Measurements from ENCODE around the gene TTN.

TTN gene

DNA sequence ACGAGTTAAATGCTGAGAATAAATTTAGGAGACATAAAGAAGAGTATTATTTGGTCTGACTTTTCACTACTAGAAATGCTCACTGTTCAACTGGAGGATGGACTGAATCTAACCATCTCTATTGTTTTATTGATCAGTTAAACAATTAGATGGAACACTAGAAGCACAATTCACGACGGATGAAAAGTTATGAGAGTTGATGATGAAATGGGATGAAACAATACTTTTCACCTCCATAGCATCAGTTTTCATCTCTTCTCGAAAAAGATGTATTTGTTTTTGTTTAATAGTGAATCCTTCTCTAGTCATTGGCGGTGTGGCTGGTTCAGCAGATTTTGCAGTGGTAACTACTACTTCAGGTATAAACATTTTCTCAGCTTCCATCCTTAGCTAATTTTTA, 19.3 kb downstream of the TTN start:
- H3K27ac Mint-ChIP-seq: no peak overlapping the region
- peaks cover 5% of the 10 kb centered on the region for H3K36me3 Mint-ChIP-seq (ENCODE audit: low read depth)
- H3K4me3 Mint-ChIP-seq: no peak overlapping the region
- no peaks in the 10 kb centered on the region for H3K4me1 Mint-ChIP-seq (ENCODE audit: low read depth)
- no peaks in the 10 kb centered on the region for H3K9me3 Mint-ChIP-seq
- no peaks in the 10 kb centered on the region for H3K27me3 Mint-ChIP-seq

DNA sequence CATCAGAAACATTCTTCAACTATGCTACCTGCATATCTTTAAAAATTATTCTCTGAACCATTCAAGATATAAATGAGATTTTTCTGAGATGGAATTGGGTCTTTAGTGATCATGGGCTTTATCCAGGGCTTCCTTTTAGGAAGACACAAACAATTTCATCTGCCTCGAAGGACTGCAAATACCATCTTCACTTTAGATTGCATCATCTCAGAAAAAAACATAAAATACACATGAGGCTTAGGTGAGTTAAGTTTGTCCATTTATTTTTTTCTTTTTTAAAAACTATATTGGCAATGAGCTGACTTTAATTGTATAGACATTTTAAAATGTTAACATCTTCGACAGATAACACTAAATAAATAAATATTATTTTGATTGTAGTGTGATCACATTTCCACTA, 20.1 kb downstream of the TTN start:
- no peaks in the 10 kb centered on the region for H3K4me1 Mint-ChIP-seq (ENCODE audit: low read depth)
- no peaks in the 10 kb centered on the region for H3K9me3 Mint-ChIP-seq

DNA sequence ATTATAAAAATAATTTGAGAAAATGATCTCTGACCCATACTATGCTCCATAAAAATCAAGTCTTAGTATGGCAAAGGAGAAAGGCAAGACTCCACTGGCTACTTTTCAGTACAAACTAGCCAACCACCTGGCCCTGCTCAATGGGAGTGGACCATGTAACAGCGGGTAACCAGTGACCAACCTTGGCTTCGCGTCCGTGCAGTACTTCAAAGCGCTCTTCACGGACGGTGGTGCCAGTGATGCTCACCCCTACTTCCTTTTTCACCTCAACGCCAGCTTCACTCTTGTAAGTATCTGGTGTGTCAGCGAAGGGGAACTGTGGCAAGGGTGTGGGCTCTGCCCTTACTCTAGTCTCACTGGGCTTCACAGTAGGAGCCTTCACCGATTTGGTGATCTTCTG, 23.3 kb downstream of the TTN start:
- Mint-ChIP-seq H3K9me3 (no peaks in the 10 kb centered on the region), H3K4me3 (no peak overlapping the region), H3K27ac (no peak overlapping the region), H3K4me1 (ENCODE audit: low read depth) (no peaks in the 10 kb centered on the region), H3K36me3 (ENCODE audit: low read depth) (peaks cover 15% of the 10 kb centered on the region), H3K27me3 (no peaks in the 10 kb centered on the region)

More for the DNA sequence above, 20.1 kb downstream of the TTN start:
- peaks cover 5% of the 10 kb centered on the region for H3K36me3 Mint-ChIP-seq (ENCODE audit: low read depth)
- no peak overlapping the region for H3K4me3 Mint-ChIP-seq
- H3K27ac Mint-ChIP-seq: no peak overlapping the region
- H3K27me3 Mint-ChIP-seq: no peaks in the 10 kb centered on the region

- Mint-ChIP-seq H3K27ac (no peak overlapping the region), H3K4me1 (ENCODE audit: low read depth) (no peaks in the 10 kb centered on the region), H3K9me3 (no peaks in the 10 kb centered on the region), H3K4me3 (no peak overlapping the region), H3K36me3 (ENCODE audit: low read depth) (peaks cover 24% of the 10 kb centered on the region), H3K27me3 (no peaks in the 10 kb centered on the region)
Observed at GRCh38 chr2:178782236-178782635, 25.0 kb downstream of the TTN start.

DNA sequence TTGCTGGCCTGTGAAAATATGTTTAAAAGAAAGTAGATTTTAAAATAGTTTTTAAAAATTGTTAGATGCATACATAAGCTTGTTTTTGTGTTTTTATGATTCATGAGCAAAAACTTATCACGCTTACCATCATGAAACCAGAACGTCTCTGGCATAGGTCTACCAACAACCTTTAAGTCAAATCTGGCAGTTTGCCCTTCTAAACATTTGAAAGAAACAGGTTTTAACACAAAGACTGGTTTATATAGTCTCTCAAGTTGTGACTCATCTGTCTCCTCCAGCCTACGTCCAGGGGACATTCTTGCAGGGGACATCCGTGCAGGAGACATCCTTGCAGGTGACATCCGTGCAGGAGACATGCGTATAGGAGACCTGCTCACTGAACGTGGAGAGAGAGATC, 29.6 kb downstream of the TTN start:
- Mint-ChIP-seq H3K27me3 (no peaks in the 10 kb centered on the region), H3K4me1 (ENCODE audit: low read depth) (no peaks in the 10 kb centered on the region), H3K36me3 (ENCODE audit: low read depth) (peaks cover 49% of the 10 kb centered on the region), H3K27ac (no peak overlapping the region), H3K9me3 (peaks cover 5% of the 10 kb centered on the region), H3K4me3 (no peak overlapping the region)

DNA sequence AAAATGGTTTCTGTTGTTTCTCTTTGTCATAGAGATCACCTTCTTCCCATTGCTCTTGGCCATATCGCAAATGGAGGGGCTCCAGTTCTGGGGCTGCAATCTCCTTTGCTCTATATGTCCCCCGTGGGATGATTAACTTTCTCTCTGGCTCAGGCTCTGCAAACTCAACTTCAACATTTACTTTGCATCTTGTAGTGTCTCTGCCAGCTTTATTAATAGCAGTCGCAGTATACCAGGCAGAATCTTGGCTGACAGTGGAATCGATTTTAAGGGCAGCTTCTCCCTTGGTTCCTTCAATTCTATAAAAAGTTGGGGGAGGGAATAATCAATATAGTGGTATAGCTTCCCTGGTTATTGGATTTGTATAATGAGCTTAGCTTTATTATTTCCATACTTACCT, 30.5 kb downstream of the TTN start:
- Mint-ChIP-seq H3K4me3 (no peak overlapping the region), H3K9me3 (peaks cover 5% of the 10 kb centered on the region), H3K27ac (no peak overlapping the region), H3K4me1 (ENCODE audit: low read depth) (no peaks in the 10 kb centered on the region), H3K36me3 (ENCODE audit: low read depth) (peaks cover 51% of the 10 kb centered on the region), H3K27me3 (no peaks in the 10 kb centered on the region)

GRCh38 chr2:178775975-178776374, 31.2 kb downstream of the TTN start:
- Mint-ChIP-seq H3K4me3 (no peak overlapping the region), H3K9me3 (peaks cover 5% of the 10 kb centered on the region), H3K36me3 (ENCODE audit: low read depth) (peaks cover 51% of the 10 kb centered on the region), H3K4me1 (ENCODE audit: low read depth) (no peaks in the 10 kb centered on the region), H3K27me3 (no peaks in the 10 kb centered on the region), H3K27ac (no peak overlapping the region)

- Mint-ChIP-seq H3K27ac (no peak overlapping the region), H3K4me3 (no peak overlapping the region), H3K36me3 (ENCODE audit: low read depth) (peaks cover 31% of the 10 kb centered on the region), H3K9me3 (peaks cover under 1% of the 10 kb centered on the region), H3K4me1 (ENCODE audit: low read depth) (no peaks in the 10 kb centered on the region), H3K27me3 (no peaks in the 10 kb centered on the region)
Observed at GRCh38 chr2:178770518-178770917, 36.7 kb downstream of the TTN start.

DNA sequence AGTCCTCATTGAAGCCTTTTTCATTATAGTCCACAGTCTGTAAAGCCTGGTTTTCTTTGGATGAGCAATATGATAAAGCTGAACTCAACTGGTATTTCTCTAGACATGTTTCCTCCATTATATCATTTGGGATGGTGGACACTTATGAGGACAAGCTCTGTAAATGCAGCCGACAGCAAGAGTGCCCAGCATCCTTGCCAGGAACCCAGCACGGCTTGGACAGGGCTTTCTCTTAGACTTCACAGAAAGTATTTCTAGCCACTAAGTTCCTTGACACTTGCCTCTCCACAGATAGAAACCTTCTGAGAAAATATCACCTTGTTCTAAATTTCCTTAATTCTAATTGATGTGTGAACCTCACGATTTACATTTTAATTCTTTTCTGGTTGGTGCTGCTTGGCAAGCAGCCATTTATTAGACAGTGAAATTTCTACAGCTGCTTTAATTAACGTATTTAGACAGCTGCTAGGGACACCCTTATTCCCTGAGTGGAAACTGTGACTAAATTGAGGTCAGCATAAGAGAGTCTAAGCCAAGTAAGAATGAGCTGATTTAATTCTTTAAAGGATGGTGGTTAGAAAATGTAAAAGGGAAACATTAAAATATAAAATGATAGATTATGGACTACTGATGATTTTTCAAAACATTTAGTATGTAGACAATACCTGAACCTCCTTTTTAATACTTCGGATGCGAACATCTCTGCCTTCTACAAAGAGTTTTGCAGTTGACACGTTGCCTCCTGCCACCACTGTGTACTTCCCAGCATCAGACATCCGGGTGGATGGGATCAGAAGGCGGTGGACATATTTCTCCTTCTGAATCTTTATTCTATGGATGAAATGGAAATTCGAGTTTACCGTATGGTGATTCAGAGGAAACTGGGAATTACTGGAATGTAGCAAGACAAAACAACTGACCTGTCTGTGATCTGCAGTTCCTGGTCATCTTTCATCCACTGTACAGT, 39.8 kb downstream of the TTN start:
- Mint-ChIP-seq H3K4me3 (no peak overlapping the region), H3K27ac (no peak overlapping the region), H3K36me3 (ENCODE audit: low read depth) (peaks cover 16% of the 10 kb centered on the region), H3K27me3 (no peaks in the 10 kb centered on the region), H3K9me3 (no peaks in the 10 kb centered on the region), H3K4me1 (ENCODE audit: low read depth) (no peaks in the 10 kb centered on the region)

GRCh38 chr2:178764097-178764496, 43.1 kb downstream of the TTN start:
- H3K4me3 Mint-ChIP-seq: no peak overlapping the region
- H3K27me3 Mint-ChIP-seq: no peaks in the 10 kb centered on the region
- H3K36me3 Mint-ChIP-seq (ENCODE audit: low read depth): peaks cover 12% of the 10 kb centered on the region

DNA sequence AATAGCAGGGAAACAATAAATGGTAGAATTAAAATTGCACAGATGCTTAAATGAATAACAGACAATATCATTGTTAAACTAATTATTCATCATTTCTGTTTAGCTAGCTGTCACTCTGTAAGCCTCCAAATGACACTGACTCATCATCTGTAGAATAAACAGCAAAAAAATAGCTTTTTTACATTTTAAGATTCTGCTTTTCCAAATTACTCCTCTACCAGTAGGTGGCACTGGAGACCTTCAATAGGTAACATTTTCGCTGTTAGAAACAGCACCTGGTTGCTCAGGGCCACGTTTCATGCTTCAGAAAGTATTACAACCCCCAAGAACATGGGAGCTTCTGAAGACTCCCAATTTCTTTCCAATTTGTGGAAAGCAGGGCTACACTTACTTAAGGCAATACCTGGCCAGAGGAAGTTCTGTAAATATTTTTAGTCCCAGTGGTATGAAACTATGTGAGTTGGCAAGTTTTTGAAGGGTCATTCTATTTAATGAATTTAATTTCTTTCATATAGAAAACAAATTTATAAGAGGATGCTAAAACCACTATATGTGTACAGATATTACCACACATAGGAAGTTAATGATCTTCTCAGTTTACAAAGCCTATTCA, 45.4 kb downstream of the TTN start:
- H3K9me3 Mint-ChIP-seq: no peaks in the 10 kb centered on the region
- no peak overlapping the region for H3K27ac Mint-ChIP-seq
- H3K27me3 Mint-ChIP-seq: no peaks in the 10 kb centered on the region
- H3K36me3 Mint-ChIP-seq (ENCODE audit: low read depth): peaks cover 10% of the 10 kb centered on the region
- H3K4me1 Mint-ChIP-seq (ENCODE audit: low read depth): no peaks in the 10 kb centered on the region
- no peak overlapping the region for H3K4me3 Mint-ChIP-seq

More at GRCh38 chr2:178764097-178764496, 43.1 kb downstream of the TTN start:
- no peak overlapping the region for H3K27ac Mint-ChIP-seq
- no peaks in the 10 kb centered on the region for H3K4me1 Mint-ChIP-seq (ENCODE audit: low read depth)
- H3K9me3 Mint-ChIP-seq: no peaks in the 10 kb centered on the region

- no peak overlapping the region for H3K4me3 Mint-ChIP-seq
- H3K4me1 Mint-ChIP-seq (ENCODE audit: low read depth): no peaks in the 10 kb centered on the region
- peaks cover 10% of the 10 kb centered on the region for H3K36me3 Mint-ChIP-seq (ENCODE audit: low read depth)
- no peaks in the 10 kb centered on the region for H3K27me3 Mint-ChIP-seq
- H3K9me3 Mint-ChIP-seq: no peaks in the 10 kb centered on the region
- no peak overlapping the region for H3K27ac Mint-ChIP-seq
Observed at GRCh38 chr2:178756843-178757242, 50.4 kb downstream of the TTN start.

- H3K4me1 Mint-ChIP-seq (ENCODE audit: low read depth): no peaks in the 10 kb centered on the region
- no peaks in the 10 kb centered on the region for H3K9me3 Mint-ChIP-seq
- peaks cover 12% of the 10 kb centered on the region for H3K36me3 Mint-ChIP-seq (ENCODE audit: low read depth)
- H3K27ac Mint-ChIP-seq: no peak overlapping the region
- H3K27me3 Mint-ChIP-seq: no peaks in the 10 kb centered on the region
- no peak overlapping the region for H3K4me3 Mint-ChIP-seq
Observed at GRCh38 chr2:178756343-178756742, 50.9 kb downstream of the TTN start.

DNA sequence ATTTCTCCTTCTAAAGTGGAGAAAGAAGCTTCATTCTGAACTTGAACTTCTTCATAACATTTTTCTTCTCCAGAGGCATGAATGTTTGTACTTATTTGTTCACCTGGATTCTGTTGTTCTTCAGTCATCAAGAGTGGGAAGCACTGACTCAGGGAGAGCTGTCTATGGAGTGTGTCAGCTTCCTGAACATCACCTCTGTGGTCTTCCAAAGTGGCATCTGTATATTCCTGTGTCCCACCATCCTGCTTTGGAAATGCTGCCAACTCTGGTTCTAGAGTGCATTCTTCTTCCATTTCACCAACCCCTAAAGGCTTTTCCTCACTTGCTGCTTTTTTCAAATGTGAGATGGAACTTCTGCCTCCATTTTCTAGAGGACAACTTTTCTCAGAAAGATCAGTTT, 59.5 kb downstream of the TTN start:
- no peaks in the 10 kb centered on the region for H3K4me1 Mint-ChIP-seq (ENCODE audit: low read depth)
- no peak overlapping the region for H3K27ac Mint-ChIP-seq
- no peaks in the 10 kb centered on the region for H3K27me3 Mint-ChIP-seq
- peaks cover 16% of the 10 kb centered on the region for H3K36me3 Mint-ChIP-seq (ENCODE audit: low read depth)
- no peaks in the 10 kb centered on the region for H3K9me3 Mint-ChIP-seq
- H3K4me3 Mint-ChIP-seq: no peak overlapping the region

DNA sequence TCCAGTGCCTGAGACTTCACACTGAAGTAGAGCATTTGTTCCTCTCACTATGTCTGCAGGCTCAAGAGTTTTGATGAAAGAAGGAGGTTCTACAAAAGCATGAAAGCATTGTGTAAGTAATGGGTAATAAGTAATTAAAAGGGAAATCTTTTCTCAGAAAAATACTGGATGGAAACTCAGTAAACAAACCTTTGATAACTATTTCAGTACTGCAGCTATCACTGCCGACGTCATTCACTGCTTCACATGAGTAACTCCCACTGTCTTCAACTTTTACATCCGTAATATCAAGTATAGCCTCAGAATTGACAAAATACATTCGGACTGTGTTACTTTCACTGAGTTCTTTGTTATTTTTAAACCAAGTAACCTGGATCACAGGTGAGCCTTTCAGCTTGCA, 72.7 kb downstream of the TTN start:
- Mint-ChIP-seq H3K9me3 (no peaks in the 10 kb centered on the region), H3K27ac (no peak overlapping the region), H3K36me3 (ENCODE audit: low read depth) (peaks cover 4% of the 10 kb centered on the region), H3K4me1 (ENCODE audit: low read depth) (no peaks in the 10 kb centered on the region), H3K27me3 (no peaks in the 10 kb centered on the region), H3K4me3 (no peak overlapping the region)
